Measurements from ENCODE around the gene MBNL1.

Gene MBNL1

GRCh38 chr3:152268555-152269055, at the start of gene MBNL1:
Gene MBNL1, plus strand, starts transcription at chr3:152268929. Its CDS starts 31,265 bp downstream, at chr3:152300194.
- peak; percentile 72 for DNase-seq

GRCh38 chr3:152219216-152219615, 49.5 kb upstream of the MBNL1 start:
- no peak for DNase-seq

DNA sequence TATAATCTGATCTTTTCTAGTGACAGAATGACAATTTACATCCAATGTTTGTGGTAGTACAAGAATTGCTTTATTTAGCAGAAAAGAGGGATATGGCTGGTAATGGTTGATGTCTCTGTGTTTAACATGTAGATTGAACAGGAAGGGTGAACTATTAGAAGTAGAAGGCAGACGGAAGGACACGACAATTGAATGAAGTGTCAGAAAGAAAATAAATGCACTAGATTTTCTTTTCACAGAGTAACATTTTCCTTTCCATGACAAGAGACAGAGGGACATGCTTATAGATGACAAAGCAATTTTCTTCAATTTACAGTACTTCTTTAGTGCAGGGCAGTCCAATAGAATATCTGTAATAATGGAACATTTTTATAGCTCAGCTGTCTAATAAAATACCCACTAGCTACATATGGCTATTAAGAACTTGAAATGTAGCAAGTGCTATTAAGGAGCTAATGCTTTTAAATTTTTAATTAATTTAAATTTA, 48.9 kb upstream of the MBNL1 start:
- no peak for DNase-seq

GRCh38 chr3:152222327-152222726, 46.4 kb upstream of the MBNL1 start:
- no peak for DNase-seq

GRCh38 chr3:152225201-152225600, 43.5 kb upstream of the MBNL1 start:
- no peak for DNase-seq

- DNase-seq = no peak
Observed at GRCh38 chr3:152226176-152226575, 42.6 kb upstream of the MBNL1 start.

DNA sequence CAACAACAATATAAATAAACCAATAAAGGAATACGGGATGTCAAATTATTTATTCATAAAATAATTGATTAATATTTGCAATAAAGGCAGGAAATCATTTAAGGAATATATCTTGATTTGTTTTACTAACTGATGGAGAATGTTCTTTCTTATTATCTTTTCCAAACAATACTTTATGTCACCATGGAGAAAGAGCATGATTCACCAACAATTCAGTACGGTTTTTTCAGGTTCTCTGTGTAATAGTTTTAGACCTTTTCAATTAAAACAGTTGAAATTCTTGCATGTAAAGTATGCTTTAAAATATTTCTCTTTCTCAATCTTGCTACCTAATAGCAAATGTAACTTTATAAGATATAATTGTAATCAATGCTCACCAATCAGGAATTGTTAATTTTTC, 41.7 kb upstream of the MBNL1 start:
- DNase-seq = no peak

DNA sequence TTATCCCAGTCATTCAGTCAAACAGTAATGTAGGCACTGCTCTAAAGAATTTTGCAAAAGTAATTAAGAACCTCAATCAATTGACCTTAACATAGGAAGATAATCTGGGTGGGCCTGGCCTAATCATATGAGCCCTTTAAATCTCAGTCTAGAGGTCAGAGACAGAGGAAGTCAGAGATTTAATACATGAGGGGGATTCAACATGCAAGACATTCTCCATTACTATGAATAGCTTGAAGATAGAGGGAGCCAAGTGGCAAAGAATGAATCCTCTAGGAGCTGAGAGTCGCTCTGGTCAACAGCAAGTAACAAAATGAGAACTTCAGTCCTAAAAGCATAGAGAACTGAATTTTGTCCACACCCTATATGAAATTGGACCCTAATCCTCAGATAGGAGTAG, 39.0 kb upstream of the MBNL1 start:
- DNase-seq = no peak

DNA sequence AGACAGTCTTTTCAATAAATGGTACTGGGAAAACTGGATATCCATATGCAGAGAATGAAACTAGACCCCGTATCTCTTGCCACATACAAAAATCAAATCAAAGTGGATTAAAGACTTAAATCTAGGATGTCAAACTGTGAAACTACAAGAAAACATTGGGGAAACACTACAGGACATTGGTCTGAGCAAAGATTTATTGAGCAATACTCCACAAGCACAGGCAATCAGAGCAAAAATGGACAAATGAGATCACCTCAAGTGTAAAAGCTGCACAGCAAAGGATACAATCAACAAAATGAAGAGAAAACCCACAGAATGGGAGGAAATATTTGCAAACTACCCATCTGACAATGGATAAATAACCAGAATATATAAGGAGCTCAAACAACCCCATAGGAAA, 38.4 kb upstream of the MBNL1 start:
- DNase-seq = no peak

DNA sequence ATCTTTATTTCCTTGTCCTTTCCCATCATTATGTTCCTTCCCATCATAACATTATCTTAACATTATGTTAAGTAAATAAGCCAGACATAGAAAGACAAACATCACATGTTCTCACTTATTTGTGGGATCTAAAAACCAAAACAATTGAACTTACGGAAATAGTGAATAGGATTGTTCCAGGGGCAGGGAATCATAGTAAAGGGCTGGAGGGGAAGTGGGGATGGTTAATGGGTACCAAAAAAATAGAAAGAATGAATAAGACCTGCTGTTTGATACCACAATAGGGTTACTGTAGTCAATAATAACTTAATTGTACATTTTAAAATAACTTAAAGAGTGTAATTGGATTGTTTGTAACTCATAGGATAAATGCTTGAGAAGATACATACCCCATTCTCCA, 36.7 kb upstream of the MBNL1 start:
- no peak for DNase-seq

DNA sequence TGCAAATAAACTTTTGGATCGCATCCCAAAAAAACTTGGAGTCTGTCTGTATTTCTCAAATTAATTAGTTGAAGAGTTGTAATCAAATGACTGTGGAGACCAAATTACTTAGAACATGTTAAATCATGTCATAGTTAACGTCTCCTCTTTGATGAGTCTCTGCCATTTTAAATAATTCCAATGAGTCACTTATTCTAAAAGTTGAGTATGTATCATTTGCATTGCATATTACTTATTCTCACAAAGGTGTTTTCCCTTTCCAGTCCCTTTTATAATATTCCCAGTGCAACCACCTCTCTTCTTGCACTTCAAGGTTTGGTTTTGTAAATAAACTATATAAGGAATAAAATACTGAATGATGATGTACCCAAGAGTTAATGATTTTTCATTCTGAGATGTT, 36.0 kb upstream of the MBNL1 start:
- no peak for DNase-seq

GRCh38 chr3:152234657-152235375, 33.9 kb upstream of the MBNL1 start:
- no peak for DNase-seq

DNA sequence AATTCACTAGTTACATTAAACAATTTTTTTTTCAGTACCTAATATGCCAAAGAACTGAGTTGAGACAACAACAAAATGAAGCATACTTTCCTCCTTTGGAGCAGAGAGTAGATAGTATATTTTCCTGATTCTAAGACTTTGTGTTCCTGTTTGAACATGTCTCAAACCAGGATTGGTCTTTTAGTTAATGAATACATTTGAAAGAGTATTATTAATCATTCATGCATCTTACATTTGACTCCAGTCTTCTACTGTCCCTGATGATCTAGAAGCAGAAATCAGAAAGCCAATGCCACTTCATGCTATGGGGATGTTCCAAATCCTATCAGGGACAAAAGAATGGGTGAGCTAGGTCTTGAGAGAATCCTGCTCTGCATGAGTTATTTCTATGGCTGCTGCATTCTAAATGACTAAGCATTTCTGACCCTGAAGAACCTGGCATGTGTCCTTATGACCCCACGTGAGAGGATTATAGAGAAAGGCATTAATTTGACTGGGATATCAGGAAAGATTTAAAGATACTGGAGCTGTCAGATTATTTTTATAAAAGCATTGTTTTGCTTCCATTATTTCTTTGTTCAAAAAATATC, 32.9 kb upstream of the MBNL1 start:
- DNase-seq = no peak

- DNase-seq = no peak
Observed at GRCh38 chr3:152236716-152237115, 32.0 kb upstream of the MBNL1 start.

DNA sequence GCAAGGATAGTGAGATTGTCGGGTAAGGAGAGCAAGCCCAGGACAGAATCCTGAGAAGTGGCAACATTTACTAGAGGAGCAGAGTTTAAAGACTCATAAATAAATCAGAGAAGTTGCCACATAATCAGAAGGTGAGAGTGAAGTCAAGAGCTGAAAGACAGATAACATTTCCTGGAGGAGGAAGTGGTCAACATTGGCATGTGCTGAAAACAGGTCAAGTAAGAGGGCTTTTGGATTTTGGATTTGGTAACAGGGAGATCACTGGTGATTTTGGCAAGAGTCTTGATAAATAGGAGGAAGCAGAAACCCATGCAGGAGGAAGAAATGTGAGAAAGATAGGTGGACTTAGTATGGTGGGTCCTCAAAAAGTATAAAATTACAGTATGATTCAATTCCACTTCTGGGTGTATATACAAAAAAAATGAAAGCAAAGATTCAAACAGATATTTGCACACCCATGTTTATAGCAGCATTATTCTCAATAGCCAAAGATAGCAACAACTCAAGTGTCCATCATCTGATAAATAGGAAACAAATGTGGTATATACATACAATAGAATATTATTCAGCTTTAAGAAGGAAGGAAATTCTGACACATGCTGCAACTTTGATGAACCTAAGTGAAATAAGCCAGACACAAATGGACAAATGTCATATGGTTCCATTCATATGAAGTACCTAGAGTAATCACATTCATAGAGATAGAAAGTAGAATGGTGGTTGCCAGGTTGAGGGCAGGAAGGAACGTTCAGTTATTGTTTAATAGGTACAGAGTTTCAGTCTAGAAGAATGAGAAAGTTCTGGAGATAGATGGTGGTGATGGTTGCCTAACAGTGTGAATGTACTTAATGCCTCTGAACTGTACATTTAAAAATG, 27.3 kb upstream of the MBNL1 start:
- no peak for DNase-seq

DNA sequence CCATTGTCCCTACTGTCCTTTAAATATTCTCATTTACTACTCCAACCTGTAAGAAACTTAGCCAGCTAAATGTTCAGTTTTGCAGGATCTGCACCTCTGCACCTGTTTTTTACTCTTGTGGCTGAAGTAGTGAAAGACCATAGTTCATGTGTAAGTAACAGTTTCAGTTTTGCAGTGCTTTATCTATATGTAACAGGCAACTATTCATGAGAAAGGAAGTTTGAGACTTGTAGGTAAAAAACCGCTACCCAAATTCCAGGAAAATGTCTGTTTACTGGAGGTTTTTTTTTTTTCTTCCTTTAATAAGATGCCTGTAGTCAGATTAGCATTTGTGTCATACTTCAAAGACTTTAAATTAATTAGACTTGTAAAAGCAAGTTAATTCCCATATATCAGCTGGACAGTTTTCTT, 25.4 kb upstream of the MBNL1 start:
- no peak for DNase-seq

DNA sequence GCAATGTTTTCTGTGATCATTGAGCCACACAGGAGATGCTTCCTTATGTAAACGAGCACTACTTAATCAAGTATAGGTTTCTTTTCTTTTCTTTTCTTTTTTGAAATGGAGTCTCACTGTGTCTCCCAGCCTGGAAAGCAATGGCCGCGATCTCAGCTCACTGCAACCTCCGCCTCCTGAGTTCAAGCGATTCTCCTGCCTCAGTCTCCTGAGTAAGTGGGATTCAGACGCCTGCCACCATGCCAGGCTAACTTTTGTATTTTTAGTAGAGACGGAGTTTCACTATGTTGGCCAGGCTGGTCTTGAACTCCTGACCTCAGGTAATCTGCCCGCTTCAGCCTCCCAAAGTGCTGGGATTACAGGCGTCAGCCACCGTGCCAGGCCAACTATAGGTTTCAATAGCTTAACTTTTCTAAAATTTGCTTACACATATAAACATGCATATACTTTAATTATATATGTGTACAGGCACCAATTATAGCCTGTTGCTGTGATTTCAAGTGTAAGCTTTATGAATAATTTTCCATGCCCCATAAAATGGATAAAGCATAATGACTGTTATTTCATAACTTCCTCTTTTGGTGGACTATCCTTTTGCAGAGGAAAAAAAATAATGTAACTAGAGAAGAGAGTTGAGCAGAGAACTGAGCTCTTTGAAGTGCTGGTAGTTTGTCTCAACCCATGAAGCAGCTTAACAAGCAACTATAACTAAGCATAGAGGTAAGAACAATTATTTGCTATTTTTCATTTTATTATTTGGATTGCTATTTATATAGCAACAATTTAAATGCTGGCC, 24.8 kb upstream of the MBNL1 start:
- no peak for DNase-seq

GRCh38 chr3:152244517-152244888, 24.2 kb upstream of the MBNL1 start:
- no peak for DNase-seq

DNA sequence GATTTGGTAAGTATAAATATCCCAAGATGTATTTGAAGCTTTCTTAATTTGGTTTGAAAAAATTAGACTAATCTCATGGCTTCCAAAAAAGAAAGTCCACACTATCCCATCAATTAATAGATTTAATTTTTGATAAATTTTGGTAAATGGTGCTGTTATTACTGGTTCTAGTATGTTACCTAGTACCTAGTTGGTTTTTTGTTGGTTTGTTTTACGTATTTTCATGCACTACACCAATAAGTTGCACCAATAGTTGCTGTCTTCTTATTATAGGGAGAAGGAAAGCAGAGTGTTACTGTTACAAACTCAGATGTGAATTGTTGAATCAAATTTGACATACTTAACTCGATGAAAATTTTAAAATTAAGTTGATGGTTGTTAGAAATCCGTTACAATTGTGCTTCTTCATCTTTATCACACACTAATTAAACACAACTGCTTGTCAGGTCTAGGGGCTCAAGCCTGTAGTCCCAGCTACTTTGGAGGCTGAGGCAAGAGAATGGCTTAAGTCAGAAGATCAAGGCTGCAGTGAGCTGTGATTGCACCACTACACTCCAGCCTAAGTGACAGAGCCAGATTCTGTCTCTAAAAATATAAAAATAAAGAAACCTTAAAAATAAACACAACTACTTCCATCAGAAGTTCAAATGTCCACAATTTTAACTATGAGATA, 23.1 kb upstream of the MBNL1 start:
- no peak for DNase-seq

GRCh38 chr3:152251916-152252315, 16.8 kb upstream of the MBNL1 start:
- no peak for DNase-seq

GRCh38 chr3:152252755-152253154, 16.0 kb upstream of the MBNL1 start:
- no peak for DNase-seq

DNA sequence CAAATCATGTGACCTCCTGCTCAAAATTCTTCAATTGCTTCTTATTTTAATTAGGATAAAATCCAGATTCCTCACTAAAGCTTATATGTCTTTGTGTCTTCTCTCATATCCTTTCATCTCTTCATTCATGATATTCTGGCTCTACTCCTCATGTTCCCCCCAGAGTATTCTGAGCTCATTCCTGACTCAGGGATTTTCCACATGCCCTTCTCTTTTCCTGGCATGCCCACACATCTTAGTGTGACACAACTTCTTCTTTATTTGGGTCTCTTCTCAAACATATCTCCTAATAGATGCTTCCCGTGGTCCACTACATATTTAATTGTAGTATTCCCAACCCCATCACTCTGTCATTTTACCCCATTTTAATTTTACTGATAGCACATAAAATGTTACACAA, 15.2 kb upstream of the MBNL1 start:
- no peak for DNase-seq
